H1 (cell line): ENCODE data around the gene CNNM4.

Source experiments
- CEBPB ChIP-seq: IDR thresholded peaks from 2 replicates; pipeline ENCODE4 v1.6.1; 2012; ENCODE audit warnings: low read depth, low read length
- CREB1 ChIP-seq: IDR thresholded peaks from 2 replicates; pipeline ENCODE4 v1.6.1; 2012; ENCODE audit warnings: inconsistent platforms
- POLR2AphosphoS5 ChIP-seq: IDR thresholded peaks from 2 replicates; pipeline ENCODE4 v1.6.1; 2011; ENCODE audit warnings: low read depth, low read length
- TF ChIP-seq, protein P1 (sequence below), 3 experiments: IDR thresholded peaks; 1 replicate in 2 of 3; 2 replicates in 1 of 3; pipeline versions ENCODE4 v1.5.1 to v1.6.1; 2011; ENCODE audit warnings: low read length in 3 of 3, mild to moderate bottlenecking in 3 of 3, inconsistent platforms in 2 of 3, low read depth in 1 of 3, moderate library complexity in 1 of 3; ENCODE audit not compliant: insufficient read depth in 1 of 3; ENCODE audit errors: control extremely low read depth in 1 of 3
- TF ChIP-seq, protein P2 (sequence below): fragments of 300-600 bp; sonication (generic); IDR thresholded peaks from 2 replicates; pipeline ENCODE4 v1.7.1; 2012; ENCODE audit warnings: low read length, moderate library complexity, mild to moderate bottlenecking, inconsistent platforms; ENCODE audit not compliant: insufficient replicate concordance

DNA sequence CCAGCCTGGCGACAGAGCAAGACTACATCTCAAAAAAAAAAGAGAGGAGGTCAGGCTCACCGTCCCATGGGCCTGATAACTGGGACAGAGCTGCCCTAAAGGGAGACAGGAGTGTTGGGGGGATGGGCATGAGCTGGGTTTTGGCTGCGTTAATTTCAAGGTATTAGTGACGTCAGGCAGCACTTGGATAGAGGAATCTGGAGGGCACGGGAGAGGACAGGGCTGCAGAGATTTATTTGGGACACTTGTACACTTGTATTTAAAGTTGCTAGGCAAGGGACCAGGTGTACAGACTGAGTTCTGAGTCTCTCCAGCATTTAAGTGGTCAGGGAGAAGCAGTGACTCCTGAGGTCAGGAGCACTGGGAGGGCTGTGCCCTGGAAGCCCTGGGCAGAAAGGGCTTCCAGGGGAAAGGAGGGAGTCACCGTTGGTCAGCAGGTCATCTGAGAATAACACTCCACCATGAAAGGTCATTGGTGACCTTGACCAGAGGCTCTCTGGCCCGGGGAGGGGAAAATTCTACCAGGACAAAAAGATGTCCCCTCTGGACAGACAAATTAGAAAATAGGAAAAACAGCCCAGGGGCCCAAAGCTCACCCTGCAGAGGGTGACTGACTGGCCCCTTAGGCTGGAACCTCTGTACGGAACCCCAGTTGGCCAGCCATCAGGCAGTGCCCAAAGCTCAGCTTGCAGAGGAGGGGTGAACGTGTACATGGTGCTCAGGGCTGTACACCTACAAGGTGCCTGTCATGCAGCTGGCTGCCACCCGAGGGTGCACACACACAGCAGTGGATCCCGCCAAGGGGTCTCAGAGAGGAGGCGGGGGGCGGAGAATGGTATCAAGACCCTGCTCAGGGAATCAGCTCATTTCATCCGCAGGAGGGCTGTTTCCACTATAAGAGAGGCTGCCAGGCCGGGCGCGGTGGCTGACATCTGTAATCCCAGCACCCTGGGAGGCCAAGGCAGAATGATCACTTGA lies 32.4 kb downstream of the CNNM4 start:
- TF ChIP-seq, protein P1, sequence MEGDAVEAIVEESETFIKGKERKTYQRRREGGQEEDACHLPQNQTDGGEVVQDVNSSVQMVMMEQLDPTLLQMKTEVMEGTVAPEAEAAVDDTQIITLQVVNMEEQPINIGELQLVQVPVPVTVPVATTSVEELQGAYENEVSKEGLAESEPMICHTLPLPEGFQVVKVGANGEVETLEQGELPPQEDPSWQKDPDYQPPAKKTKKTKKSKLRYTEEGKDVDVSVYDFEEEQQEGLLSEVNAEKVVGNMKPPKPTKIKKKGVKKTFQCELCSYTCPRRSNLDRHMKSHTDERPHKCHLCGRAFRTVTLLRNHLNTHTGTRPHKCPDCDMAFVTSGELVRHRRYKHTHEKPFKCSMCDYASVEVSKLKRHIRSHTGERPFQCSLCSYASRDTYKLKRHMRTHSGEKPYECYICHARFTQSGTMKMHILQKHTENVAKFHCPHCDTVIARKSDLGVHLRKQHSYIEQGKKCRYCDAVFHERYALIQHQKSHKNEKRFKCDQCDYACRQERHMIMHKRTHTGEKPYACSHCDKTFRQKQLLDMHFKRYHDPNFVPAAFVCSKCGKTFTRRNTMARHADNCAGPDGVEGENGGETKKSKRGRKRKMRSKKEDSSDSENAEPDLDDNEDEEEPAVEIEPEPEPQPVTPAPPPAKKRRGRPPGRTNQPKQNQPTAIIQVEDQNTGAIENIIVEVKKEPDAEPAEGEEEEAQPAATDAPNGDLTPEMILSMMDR (IDR thresholded peaks at IDR 0.05; ENCODE audit: control extremely low read depth in 1 of 3, insufficient read depth in 1 of 3, low read depth in 1 of 3, low read length in 3 of 3): no peak
- TF ChIP-seq, protein P2, sequence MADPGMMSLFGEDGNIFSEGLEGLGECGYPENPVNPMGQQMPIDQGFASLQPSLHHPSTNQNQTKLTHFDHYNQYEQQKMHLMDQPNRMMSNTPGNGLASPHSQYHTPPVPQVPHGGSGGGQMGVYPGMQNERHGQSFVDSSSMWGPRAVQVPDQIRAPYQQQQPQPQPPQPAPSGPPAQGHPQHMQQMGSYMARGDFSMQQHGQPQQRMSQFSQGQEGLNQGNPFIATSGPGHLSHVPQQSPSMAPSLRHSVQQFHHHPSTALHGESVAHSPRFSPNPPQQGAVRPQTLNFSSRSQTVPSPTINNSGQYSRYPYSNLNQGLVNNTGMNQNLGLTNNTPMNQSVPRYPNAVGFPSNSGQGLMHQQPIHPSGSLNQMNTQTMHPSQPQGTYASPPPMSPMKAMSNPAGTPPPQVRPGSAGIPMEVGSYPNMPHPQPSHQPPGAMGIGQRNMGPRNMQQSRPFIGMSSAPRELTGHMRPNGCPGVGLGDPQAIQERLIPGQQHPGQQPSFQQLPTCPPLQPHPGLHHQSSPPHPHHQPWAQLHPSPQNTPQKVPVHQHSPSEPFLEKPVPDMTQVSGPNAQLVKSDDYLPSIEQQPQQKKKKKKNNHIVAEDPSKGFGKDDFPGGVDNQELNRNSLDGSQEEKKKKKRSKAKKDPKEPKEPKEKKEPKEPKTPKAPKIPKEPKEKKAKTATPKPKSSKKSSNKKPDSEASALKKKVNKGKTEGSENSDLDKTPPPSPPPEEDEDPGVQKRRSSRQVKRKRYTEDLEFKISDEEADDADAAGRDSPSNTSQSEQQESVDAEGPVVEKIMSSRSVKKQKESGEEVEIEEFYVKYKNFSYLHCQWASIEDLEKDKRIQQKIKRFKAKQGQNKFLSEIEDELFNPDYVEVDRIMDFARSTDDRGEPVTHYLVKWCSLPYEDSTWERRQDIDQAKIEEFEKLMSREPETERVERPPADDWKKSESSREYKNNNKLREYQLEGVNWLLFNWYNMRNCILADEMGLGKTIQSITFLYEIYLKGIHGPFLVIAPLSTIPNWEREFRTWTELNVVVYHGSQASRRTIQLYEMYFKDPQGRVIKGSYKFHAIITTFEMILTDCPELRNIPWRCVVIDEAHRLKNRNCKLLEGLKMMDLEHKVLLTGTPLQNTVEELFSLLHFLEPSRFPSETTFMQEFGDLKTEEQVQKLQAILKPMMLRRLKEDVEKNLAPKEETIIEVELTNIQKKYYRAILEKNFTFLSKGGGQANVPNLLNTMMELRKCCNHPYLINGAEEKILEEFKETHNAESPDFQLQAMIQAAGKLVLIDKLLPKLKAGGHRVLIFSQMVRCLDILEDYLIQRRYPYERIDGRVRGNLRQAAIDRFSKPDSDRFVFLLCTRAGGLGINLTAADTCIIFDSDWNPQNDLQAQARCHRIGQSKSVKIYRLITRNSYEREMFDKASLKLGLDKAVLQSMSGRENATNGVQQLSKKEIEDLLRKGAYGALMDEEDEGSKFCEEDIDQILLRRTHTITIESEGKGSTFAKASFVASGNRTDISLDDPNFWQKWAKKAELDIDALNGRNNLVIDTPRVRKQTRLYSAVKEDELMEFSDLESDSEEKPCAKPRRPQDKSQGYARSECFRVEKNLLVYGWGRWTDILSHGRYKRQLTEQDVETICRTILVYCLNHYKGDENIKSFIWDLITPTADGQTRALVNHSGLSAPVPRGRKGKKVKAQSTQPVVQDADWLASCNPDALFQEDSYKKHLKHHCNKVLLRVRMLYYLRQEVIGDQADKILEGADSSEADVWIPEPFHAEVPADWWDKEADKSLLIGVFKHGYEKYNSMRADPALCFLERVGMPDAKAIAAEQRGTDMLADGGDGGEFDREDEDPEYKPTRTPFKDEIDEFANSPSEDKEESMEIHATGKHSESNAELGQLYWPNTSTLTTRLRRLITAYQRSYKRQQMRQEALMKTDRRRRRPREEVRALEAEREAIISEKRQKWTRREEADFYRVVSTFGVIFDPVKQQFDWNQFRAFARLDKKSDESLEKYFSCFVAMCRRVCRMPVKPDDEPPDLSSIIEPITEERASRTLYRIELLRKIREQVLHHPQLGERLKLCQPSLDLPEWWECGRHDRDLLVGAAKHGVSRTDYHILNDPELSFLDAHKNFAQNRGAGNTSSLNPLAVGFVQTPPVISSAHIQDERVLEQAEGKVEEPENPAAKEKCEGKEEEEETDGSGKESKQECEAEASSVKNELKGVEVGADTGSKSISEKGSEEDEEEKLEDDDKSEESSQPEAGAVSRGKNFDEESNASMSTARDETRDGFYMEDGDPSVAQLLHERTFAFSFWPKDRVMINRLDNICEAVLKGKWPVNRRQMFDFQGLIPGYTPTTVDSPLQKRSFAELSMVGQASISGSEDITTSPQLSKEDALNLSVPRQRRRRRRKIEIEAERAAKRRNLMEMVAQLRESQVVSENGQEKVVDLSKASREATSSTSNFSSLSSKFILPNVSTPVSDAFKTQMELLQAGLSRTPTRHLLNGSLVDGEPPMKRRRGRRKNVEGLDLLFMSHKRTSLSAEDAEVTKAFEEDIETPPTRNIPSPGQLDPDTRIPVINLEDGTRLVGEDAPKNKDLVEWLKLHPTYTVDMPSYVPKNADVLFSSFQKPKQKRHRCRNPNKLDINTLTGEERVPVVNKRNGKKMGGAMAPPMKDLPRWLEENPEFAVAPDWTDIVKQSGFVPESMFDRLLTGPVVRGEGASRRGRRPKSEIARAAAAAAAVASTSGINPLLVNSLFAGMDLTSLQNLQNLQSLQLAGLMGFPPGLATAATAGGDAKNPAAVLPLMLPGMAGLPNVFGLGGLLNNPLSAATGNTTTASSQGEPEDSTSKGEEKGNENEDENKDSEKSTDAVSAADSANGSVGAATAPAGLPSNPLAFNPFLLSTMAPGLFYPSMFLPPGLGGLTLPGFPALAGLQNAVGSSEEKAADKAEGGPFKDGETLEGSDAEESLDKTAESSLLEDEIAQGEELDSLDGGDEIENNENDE: no peak
- TF ChIP-seq CEBPB (no peak), POLR2AphosphoS5 (no peak), CREB1 (no peak)
